HG02938 (cell line): ENCODE measurements around the gene CHN1.

Source experiments
- ATAC-seq: cut with Tn5 transposase; IDR thresholded peaks from one replicate; pipeline ENCODE4 v1.9.1; 2021; ENCODE audit warnings: mild to moderate bottlenecking, moderate library complexity; ENCODE audit not compliant: unreplicated experiment

CHN1 gene, protein sequence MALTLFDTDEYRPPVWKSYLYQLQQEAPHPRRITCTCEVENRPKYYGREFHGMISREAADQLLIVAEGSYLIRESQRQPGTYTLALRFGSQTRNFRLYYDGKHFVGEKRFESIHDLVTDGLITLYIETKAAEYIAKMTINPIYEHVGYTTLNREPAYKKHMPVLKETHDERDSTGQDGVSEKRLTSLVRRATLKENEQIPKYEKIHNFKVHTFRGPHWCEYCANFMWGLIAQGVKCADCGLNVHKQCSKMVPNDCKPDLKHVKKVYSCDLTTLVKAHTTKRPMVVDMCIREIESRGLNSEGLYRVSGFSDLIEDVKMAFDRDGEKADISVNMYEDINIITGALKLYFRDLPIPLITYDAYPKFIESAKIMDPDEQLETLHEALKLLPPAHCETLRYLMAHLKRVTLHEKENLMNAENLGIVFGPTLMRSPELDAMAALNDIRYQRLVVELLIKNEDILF

DNA sequence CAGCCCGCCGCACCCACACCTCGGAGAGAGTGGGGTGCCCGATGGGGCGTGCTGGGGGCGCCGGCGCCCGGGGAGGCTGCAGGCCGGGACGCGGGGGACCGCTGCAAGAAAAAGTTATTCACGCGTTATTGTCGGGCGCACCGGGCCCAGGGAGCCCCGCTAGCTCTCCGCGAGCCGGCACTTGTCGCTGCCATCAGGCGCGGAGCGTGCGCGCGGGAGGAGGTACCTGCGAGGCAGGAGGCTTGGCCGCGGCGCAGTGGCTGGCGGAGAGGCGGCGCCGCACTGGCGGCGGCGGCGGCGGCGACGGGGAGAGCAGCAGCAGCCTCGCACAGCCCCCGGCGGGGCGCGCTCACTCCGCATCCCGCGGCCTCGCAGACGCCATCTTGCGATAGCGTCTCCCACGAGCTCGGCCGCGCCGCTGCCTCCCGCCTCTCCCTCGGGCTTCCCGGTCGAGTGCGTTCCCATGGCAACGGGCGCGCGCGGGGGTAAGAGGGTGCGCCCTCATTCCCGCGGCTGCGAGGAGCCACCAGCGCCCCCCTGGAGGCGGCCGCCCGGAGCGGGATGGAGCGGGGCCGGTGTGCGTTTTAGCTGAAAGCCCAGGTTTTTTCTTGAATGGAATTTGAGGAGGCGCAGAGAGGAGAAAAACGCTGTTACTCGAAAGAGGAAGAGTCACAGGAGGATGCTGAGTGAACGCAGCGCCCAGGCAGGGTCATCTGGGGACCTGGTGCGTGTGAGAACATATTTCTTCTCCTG is at the start of gene CHN1:
Gene CHN1, minus strand, starts transcription at position 402 of the 753 bp plus-strand sequence. CDS start 469 bp downstream, outside the sequence.
- peak; percentile 58 for ATAC-seq

DNA sequence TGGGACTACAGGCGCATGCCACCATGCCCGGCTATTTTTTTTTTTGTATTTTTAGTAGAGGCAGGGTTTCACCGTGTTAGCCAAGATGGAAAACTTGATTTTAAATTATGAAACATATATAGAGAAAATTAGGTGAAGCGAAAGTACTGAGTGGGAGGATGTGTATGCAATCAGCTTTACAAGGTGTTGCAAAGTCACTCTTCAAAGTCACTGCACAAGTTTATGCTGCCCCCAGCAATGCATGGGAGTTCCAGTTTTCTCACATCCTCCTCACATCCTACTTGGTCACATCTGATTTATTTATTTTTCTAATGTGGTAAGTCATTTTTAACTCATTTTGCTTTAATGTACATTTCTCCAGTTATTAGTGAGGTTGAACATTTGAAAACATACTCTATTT is 49.2 kb upstream of the CHN1 start:
- no peak for ATAC-seq

DNA sequence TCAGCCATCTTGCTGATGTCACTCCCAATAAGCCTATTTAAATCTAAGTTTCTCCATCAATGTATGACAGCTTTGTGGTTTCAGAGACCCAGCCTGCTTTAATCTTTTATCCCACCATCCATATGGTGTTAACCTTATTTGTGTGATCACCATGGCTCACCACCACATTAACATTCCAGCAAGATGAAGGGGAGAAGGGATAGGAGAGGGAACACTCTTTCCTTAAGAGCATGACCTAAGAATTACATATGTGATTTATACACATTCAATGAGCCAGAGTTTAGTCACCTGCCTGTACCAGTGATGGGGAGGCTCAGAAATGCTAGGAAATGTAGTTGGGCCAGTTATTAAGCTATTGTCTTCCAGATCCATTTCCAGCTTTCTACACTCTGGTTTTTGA is 44.5 kb upstream of the CHN1 start:
- no peak for ATAC-seq

DNA sequence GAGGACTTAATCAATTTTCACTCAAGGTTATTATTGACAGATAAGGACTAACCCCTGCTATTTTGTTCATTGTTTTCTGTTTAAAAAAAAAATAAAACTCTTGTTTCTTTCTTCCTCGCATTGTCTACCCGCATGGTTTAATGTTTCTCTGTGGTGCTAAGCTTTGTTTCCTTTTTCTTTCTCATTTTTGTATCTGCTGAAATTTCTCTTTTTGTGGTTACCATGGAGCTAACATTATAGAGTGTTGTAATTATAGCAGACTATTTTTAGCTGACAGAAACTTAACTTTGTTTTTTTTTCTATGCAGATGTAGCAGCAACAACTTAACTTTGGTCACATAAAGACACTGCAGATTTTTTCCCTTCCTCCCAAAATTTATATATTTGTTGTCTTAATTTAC is 43.1 kb upstream of the CHN1 start:
- no peak for ATAC-seq

DNA sequence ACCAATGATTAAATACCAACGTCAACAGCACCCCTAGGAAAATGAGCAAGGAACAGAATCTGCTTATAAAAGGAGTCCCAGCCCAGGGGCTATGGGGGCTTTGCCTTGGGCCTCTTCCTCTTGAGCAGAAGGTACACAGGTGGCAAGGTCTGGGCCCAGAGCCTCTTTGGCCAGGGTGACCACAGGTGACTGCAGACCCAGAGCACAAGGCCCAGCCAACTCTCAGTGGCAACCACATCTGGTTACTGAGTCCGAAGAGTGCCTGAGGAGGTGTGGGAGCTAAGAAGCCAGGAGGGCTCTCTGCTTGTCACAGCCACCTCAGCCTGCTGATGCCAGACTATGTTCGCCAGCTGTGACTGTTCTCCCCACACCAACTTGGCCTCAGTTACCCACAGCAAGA is 34.3 kb upstream of the CHN1 start:
- ATAC-seq = no peak

DNA sequence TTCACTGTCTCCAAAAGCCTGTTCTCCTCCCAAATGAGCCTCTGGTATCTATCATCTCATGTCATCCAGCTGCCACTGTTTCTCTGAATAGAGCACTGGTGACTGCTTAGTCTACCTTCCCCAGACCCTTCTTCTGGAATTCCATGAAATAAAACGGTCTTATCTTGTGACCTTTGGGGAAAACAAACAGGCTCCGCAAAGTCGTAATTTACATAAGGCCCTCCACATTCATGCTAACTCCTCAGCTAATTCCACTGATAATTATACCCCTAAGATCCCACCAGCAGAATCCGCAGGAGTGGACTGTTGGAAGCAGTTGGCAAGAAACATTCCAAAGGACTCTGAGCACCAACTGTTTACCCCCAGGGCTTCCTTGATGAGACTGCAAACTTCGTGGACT is 33.9 kb upstream of the CHN1 start:
- ATAC-seq = no peak

DNA sequence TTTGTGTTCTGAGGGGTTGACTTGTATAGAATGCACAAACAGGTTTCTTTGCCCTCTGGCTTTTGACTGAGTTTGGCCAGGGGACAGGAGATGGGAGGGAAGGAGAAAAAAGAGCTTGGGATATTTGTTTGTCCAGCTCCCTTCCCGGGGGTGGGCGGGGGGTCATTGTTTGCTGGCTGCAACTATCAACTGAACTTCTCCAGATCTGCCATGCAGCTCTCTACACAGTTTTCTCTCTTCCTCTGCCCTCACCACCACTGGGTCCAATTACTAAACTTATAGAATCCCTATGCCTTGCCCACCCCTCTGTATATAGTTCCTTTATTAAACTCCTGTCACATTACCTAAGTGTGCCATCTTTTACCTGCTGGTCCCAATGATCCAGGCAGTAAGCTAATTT is 32.8 kb upstream of the CHN1 start:
- no peak for ATAC-seq

DNA sequence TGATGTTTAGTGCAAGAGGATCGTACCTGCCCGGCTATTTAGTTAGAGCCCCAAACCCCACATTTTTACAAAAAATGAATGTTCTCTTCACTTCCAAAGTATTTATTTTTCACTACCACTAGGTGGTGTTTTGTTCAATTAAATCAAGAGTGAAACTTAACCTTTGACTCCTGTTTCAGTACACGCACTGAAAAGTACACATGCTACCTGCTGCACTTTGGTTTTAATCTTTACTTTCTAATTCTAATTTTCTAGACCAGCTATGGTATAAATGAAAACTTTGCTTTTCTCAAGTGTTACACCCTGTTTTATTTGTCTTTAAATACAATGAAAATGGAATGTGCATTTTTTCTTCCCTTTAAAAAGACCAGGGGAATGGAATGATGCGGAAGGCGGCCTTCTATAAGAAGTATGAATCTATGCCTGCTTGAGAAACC is 31.4 kb upstream of the CHN1 start:
- no peak for ATAC-seq

DNA sequence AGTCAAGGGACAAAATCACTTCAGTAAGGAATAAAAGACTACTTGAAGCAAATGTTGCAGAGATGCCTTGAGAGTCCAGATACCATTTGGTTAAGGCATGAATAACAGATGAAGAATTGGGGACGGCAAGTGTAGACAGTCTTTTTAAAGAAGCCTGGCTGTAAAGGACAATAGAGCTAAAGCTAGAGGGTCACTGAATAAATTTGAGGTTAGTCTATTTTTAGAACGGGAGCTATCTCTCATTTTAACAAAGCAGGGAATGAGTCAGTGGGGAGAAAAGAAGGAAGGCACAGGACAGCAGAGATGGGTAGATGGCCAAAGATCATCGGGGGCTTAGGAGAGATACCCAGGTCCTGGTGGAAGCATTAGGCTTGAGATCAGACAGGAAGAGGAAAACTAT is 30.6 kb upstream of the CHN1 start:
- ATAC-seq = no peak

DNA sequence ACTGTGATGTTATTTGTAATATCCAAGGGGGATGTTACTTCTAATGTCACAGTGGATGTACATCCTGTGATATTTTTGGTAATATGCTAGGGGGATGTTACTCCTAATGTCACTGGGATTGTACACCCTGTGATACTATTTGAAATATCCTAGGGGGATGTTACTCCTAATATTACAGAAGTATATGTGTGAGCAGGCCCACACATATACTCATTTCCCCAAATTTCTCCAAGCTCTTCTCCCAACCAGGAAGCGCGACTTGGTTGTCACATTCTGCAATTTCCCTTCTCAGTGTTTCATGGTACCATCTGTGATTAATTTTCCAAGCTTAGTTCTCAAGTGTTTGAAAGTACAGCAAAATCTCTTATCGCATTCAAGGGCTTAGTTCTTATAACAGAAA is 29.5 kb upstream of the CHN1 start:
- no peak for ATAC-seq

DNA sequence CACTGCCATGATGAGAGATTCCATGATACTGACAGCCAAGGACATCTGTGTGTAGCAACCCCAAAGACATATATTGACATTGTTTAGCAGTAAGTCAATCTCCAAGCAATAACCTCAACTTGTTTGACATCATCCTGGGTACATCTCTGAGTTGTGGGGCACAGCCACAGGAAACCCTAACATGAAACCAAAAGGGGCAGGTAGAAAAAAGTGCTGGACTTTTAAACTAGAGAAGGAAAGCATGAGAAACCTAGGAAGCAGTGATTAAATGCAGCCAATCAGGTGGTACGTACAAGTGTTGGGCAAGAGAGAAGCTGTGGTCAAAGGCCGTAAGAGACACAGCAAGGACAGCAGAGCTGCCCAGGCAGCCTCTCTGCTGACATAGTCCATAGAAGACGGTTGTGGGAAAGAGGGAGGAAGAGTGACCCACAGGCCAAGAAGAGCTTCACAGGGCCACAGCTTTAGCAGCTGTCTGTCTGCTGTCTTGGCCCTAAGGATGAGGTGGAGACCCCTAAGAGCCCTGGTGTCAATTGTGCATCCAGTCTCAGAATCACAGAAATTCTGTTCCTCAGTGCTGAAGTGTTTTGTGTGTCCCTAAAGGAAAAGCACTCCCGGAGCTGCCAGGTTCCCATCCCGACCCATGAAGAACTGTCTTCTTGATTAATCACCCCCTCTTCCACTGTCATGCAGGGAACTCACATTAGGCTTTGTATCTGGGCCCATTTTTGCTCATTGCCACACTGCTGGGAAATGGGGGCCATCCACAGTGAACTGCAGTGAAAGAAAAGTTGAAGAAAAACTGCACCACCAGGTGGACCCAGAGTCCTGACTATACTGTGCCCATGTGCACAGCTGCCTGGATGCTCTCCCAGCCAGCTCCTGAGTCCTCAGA is 25.4 kb upstream of the CHN1 start:
- no peak for ATAC-seq

DNA sequence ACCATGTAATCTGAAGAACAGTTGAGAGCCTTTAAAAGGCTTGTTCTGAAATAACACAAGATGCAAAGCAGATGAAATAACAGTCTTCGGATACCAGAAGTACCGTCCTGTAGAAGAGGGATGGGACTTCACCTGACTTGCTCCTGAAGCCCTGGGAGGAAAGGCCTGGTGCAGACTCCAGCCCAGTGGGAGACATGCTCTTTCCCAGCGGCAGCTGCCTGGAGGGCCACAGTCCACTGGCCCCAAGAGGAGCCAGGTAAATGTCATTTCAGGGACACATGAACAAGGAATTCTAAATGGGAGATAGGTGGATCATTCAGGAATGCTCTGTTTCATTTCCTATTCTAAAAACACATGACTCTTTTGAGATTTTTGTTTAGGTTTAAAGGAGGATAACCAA is 22.6 kb upstream of the CHN1 start:
- no peak for ATAC-seq

DNA sequence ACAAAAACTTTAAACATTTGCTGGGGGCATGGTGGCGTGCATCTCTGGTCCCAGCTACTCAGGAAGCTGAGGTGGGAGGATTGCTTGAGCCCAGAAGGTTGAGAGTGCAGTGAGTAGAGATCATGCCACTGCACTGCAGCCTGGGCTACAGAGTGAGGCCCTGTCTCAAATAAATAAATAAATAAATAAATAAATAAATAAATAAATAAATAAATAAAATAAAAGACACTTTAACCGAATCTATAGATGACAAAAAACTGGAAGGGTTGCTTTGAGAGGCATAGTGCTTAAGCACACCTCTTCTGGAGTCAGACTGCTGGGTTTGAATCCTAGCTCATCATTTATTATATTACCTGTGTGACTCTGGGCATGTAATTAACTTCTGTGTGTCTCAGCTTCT is 21.2 kb upstream of the CHN1 start:
- no peak for ATAC-seq

DNA sequence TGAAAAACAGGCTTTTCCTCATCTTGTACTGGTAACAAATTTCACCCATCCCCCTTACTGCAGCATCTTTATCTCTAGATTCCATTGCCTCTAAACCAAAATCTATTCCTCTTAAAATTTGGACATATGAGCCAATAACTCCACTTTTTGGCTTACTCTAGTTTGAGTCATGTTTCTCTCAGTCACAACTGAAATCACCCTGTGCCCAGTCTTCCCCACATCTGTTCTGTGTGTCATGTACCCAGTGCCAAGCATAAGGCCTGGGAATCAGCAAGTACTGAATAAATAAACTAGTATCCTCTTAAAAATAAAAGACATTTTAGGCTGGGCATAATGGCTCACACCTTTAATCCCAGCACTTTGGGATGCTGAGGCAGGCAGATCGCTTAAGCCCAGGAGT is 20.8 kb upstream of the CHN1 start:
- no peak for ATAC-seq

DNA sequence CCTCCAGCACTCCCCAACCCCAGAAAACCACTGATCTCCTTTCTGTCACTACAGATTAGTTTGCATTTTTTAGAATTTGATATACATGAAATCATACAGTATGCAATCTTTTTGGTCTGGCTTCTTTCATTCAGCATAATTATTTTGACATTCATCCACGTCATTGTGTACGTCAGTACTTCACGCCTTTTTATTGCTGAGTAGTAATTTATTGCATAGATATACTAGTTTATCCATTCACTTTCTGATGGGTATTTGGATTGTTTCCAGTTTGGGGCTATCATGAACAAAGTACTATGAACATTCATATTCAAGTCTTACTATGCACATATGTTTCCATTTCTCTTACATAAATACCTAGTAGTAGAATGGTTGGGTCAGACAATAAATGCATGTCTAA is 20.1 kb upstream of the CHN1 start:
- ATAC-seq = no peak

DNA sequence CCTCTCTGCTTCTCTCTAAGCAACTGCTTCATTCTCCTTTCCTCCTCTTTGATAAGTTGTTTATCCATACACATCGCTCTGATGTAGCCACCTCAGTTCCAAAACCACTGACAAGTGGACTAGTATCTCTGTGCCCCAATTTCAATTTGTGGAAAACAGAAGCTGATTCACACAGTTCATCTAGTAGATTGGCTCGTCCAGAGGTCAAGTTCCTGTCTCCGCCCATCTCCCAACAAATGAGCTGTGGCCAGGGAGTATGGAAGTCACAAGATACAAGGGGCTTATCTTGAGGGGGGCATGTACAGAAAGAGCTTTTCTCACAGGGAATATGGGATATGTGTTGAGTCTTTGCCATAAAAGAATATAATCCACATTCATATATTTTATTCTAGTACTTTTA is 17.7 kb upstream of the CHN1 start:
- no peak for ATAC-seq

DNA sequence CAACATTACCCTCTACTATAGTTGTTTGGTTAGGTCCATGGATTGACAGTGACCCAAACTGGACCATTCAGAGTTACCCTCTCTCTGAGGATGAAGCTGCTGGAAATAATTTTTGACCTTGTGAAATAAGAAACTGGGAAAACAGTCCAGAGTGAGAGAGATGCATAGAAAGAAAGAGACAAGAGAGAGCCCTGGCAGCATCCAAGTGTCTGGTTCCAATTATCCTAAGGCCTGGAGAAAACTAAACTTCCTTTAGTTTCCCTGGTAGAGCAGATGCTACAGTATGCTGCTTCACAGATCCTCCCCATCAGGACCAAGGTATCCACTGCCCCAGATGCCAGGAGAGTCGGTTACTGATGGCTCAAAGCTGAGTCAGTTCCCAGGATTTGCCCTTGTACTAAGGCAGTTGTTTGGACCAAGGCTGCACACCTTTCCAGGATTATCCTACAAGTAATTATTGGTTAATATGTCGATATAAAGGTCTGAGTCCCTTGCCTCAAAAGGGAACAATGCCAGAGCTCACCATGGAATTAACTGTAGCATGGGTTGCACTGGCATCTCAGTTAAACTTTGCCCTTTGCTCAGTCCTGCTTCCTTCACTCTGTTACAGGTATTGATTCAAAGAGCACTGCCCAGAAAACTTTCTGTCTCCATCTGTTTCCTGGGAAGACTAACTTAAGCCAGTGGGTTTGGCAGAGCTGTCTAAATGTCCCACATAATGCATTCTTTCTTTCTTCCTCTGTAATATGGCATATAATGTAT is 14.6 kb upstream of the CHN1 start:
- no peak for ATAC-seq

DNA sequence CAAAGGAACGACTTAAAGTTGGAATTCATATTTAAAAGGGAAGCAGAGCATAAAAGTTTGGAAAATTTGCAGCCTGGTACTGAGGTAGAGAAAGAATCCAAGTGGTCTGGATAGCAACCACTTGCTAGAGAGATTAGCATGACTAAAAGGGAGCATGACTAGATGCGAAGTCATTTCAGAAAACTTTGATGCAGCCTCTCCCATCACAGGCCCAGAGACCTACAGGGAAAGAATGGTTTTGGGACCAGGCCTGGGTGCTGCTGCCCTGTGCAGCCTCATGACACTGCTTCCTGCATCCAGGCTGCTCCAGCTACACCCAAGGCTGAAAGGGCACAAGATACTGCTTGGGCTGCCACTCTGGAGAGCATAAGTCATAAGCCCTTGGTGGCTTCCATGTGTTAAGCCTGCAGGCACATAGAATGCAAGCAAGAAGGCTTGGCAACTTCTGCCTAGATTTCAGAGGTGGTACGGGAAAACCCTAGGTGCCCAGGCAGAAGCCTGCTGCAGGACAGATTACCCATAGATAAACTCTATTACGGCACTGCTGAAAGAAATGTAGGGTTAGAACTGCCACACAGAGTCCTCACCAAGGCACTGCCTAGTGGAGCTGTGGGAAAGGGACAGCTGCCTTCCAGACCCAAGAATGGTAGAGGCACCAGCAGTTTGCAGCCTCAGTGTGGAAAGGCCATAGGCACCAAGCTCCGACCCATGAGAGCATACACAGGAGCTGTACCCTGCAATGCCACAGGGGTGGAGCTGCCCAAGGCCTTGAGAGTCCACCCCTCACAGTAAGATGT is 12.6 kb upstream of the CHN1 start:
- no peak for ATAC-seq

DNA sequence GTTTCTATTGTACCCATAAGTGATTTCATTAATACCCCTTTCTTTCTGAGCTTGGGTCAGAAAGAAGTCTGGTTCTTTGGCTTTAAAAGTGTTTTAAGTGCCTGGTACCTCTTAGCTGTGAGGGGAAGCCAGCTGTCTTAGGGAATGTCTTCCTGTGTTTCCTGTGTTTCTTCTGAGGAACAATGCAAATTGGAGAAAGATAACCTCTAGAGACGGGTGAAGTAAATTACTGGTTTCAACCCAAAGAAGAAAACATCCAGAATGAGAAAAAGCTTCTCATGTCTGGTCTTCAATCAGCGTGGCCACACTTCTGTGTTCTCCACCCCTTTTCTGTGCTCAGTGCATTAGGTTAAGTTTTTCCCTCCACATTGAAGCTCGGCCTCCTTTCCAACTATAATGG is 10.2 kb upstream of the CHN1 start:
- ATAC-seq = no peak

DNA sequence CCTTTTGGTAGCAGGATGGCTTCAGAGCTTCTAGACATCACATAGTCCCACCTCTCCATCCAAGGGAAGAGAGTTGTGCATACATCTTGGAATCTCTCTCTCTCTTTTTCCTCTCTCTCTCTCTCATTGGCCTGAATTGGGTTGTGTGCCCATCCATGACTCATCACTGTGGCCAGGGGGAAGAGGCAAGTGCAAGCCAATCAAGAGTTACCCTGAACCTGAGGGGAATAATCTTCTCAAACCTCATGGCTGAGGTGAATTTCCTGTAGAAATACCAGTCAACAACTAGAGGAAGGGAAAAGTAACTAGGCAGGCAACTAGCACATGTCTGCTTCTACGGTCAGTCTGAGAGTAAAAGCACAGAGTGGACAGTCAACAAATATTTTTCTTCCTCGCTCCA is 7.3 kb upstream of the CHN1 start:
- ATAC-seq = no peak
